GM18868 (cell line): ENCODE data around the gene GOLM1.
"Not testable (repeated sequence)": the region's sequence is repeated elsewhere in the genome, so short reads cannot be mapped to it uniquely, and the experiment has no call there.

Experiments
- ATAC-seq: cut with Tn5 transposase; IDR thresholded peaks from one replicate; pipeline ENCODE4 v1.9.1; 2021; ENCODE audit warnings: mild to moderate bottlenecking, moderate library complexity; ENCODE audit not compliant: unreplicated experiment

Gene GOLM1

GRCh38 chr9:86091477-86091876 is 7.9 kb downstream of the GOLM1 start:
- no peak for ATAC-seq

- ATAC-seq, result no peak
Measured at GRCh38 chr9:86082870-86083269, 16.5 kb downstream of the GOLM1 start.

DNA sequence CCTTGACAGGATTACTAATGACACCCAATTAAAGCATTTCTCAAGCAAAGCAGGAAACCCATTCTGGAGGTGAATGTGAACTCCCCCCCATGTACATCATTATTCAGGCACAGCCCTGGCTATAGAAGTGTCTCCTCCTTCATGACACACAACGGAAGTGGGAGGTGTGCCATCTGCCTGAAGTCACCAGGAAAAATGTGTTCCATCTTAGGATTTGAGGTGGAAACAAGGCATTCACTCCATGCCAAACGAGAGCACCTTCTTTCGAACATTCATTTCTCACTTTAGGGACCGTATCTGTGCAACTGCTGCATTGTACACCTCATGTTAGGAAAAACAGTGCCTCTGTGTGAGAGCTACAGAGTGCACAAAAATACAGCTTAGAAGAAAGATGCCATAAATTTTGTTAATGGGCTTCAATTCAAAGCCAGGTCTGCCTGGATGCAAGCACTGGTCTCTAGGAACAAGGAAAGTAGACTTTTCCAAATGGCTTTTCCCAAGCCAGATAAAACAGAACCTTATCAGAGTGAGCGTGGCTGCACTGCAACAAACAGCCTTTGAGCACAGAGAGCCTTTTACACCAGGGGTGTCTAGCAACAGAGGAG is 19.4 kb downstream of the GOLM1 start:
- no peak for ATAC-seq

DNA sequence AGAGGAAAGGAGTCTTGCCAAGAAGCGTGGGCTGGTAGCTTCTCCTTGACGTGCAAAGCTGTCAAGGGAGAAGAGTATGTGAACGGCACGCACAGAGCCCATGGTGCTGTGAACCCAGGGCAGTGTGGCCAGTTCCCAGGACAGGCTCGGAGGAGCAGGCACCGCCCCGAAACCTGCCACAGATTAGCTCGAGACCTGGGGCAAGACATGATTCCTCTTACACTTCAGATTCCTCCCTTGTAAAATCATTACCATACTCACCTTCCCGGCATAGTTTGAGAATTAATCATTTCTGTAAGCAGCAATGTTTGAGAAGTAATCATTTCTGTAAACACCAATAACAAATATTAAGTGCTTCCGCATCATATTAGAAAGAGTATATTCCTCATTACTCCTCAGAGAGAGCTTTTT is 19.9 kb downstream of the GOLM1 start:
- ATAC-seq, result no peak

DNA sequence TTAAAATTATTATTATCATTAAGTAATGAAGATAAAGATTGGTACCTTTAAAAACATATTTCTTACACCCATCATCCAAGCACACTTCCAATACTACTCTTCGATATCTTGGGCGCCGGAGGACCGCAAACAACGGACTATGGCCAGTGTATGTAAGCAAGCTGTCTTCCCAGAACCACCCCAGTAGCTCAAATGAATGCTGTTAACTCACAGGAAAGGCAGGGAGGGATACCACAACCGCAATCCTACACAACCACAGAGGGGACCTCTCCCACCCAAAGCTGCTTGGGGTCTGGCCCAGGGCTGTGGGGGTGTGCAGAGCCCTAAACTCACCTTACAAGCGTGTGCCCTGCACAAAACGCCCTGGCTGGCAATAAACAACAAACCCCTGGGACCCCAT is 20.6 kb downstream of the GOLM1 start:
- no peak for ATAC-seq

GRCh38 chr9:86077276-86077675 is 22.1 kb downstream of the GOLM1 start:
- no peak for ATAC-seq

DNA sequence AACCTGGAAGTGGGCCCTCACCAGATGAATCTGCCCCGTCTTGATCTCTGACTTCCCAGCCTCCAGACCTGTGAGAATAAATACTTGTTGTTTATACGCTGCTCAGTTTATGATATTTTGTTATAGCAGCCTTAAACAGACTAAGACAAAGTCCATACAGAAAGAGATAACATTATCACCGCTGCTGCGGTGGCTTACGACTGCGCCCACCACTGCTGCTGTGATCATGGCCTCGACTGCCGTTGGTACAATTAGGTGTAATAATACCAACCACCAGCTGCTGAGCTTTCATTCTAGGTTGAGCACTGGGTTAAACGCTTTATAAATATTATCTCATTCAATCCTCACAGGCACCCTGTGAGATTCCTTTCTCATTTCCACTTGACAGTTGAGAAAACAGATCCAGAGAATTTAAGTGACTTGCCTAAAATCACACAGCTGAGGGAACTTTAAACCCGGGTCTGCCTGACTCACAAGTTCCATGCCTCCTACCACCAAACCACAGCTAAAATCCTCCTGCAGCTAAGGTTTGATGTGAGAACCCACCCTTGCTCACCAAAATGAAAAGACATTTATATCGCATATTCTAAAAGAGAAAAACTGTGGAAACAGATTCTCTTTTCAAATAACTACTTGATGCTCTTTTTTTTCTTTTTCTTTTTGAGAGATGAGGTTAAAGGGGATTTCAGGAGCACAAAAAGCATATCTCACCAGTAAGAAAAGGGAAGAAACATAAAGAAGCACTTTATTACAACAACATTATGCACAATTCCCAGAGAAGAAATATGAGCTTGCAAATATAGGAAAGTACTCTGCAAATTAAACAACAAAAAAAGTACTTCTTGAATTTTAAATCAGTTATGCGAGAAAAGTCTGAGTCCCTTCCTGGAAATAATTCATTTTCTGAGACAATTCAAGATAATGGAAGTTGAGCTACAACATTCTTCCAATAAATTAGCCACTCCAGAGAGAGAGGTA is 23.9 kb downstream of the GOLM1 start:
- ATAC-seq, result no peak

DNA sequence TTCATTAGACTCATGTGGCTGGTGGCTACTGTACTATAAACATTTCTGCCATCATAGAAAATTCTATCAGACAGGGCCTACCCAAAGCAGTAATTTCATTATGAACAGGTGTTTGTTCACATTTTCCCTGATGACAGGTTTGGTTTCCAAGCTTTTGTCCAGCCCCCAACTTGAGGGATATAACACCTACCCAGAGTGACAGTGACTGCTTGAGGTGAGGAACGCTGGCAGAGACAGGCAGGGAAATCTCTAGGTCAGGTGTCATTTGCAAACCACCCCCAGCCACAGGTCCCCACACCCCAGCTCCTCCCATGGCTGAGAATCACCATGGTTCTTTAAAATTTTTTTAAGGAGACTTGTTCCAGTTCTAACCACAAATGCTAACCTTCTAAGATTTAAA is 25.5 kb downstream of the GOLM1 start:
- no peak for ATAC-seq

GRCh38 chr9:86072394-86072877 is 26.9 kb downstream of the GOLM1 start:
- ATAC-seq, result no peak

- no peak for ATAC-seq
Measured at GRCh38 chr9:86069206-86069869, 30.0 kb downstream of the GOLM1 start.

DNA sequence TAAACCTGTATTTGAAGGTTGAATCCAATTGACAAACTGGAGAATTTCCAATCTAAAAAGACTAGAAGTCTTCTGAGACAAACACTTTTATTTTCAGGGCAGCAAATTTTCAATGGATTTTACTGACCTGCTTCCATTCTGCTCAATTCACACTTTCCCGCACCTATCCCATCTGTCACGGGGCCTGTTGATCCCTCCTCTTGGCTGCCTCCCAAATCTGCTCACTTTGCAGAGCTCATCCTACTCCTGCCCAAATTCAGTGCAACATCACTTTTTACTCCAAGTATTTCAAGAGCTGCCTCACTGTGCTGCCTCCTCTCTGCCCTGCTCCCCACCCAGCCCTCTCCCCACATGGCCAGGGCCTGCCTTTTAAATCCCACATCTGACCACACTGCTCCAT is 35.1 kb downstream of the GOLM1 start:
- ATAC-seq, result no peak

DNA sequence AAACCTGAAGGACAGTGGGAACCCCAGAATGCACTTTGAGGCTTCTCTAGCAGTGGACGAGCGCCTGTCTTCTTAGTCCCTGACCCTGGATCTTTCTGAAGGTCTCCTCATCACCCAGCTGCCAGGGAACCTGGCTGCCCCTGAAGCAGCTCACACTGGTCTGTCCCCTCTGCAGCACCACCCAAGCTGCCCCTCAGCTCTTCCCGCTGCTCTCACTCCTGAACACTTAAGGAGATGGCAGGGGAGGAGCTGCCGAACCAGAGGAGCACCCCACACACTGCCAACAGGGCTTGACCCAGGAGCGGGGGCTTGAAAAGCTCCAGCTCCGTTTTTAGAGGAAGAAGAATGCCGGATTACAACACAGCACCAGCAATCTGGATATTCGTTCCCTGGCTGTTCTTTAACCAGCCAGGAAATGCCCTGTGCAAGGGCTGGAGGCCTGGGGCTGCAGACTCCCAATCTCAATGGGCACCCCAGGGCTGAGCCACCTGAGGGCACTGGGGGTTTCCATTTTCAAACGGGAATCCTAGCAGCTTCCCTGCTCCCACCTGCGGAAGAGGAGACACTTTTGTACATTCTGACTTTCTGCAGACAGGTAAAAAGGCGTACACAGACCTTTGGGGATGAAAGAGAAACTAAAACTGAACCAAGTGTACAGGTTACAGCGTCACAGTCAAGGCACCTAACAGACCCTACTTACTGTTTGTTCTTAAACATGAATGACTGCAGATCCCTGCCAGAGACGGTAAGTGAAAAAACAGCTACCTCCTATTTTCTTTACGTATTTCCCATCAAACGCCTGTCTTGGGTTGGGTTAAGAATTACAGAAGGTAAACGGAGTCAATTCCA is 36.3 kb downstream of the GOLM1 start:
- peak; percentile 51 for ATAC-seq

DNA sequence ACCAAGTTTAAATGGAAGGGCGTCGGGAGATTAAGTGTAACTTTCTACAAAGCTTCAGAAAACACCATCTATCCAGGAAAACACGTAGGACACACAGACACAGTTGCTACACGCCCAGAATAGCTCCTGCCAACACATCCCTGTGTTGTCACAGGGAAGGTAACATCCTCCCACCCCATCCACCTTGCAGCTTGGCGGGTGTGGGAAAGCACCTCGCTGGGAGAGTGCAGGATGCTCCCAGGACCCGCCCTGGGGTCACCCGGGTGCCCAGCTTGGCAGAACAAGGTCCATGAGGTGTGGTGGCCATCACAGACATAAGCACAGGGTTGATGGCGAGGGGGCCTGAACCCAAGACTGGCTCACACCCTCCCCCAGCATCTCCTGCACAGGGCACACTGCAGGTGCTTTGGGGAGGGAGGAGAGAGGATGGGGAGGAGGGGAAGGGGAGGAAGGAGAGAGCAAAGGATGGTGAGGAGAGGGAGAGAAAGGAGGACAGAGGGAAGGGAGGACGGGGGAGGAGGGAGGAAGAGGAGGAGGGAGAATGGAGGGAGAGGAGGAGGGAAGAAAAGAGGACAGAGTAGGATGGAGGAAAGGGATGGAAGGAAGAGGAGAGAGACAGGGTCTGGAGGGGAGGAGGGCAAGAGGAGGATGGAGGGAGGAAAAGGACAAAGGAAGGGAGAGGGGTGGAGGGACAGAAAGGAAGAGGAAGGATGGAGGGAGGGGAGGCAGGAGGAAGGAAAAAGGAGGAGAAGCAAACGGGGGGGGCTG is 37.2 kb downstream of the GOLM1 start:
- ATAC-seq, result no peak

- no peak for ATAC-seq
Measured at GRCh38 chr9:86057491-86057890, 41.9 kb downstream of the GOLM1 start.

- no peak for ATAC-seq
Measured at GRCh38 chr9:86054695-86055094, 44.7 kb downstream of the GOLM1 start.

- ATAC-seq, result no peak
Measured at GRCh38 chr9:86052556-86053468, 46.5 kb downstream of the GOLM1 start.

DNA sequence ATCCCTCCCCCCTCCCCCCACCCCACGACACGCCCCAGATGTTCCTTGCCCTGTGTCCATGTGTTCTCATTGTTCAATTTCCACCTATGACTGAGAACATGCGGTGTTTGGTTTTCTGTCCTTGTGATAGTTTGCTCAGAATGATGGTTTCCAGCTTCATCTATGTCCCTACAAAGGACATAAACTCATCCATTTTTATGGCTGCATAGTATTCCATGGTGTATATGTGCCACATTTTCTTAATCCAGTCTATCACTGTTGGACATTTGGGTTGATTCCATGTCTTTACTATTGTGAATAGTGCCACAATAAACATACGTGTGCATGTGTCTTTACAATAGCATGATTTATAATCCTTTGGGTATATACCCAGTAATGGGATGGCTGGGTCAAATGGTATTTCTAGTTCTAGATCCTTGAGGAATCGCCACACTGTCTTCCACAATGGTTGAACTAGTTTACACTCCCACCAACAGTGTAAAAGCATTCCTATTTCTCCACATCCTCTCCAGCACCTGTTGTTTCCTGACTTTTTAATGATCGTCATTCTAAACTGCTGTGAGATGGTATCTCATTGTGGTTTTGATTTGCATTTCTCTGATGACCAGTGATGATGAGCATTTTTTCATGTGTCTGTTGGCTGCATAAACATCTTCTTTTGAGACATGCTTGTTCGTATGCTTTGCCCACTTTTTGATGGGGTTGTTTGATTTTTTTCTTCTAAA is 51.2 kb downstream of the GOLM1 start:
- ATAC-seq, result not testable (repeated sequence)

GRCh38 chr9:86047361-86047760 is 52.0 kb downstream of the GOLM1 start:
- no peak for ATAC-seq
